ENCODE results near the gene IL12A. TPM values are rescaled to one million over a fixed set of nuclear protein-coding genes. Genes with fewer than 3 reads are reported as not detected.

The IL12A gene
- total and polyA plus RNA-seq, 2 of the 8 experiments (the other 6 are each of a cell fraction or from before 2014, with no cell fraction given) = 0.41 to 0.92 TPM

DNA sequence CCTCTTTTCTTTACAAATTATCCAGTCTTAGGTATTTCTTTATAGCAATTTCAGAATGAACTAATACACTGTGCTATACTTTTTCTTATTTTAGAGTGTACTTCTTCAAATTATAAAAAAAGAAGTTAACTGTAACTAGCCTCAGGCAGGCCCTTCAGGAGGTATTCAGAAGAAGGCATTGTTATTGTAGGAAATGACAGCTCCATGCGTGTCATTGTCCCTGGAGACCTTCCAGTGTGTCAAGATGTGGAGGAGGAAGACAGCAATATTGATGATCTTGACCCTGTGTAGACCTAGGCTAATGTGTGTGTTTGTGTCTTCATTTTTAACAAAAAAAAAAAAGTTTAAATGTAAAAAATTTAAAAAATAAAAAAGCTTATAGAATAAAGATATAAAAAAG, 55.5 kb downstream of the IL12A start:
- Histone ChIP-seq H3K79me1 (ENCODE audit: low read depth, low read length) (no peaks in the 10 kb centered on the region), H3K36me3 (ENCODE audit: control insufficient read depth in 2 of 4, insufficient read depth in 4 of 4, low read length in 3 of 4) (no peaks in the 10 kb centered on the region), H2BK120ac (replicated peaks; ENCODE audit: low read depth, low read length) (no peak overlapping the region), H3K4me2 (ENCODE audit: insufficient read depth in 1 of 2, low read depth in 2 of 2, low read length in 2 of 2) (no peak overlapping the region), H3K9me3 (ENCODE audit: insufficient read depth in 2 of 2, low read depth in 1 of 2, low read length in 1 of 2) (peaks cover 0 to 5% of the 10 kb centered on the region in 2 experiments; a peak in 1 of 4 replicates), H2BK12ac (ENCODE audit: low read depth, low read length) (no peak overlapping the region), H2AK5ac (ENCODE audit: low read depth, low read length) (no peak overlapping the region), H3K56ac (replicated peaks; ENCODE audit: insufficient read length, low read depth, low read length) (no peak overlapping the region), H3K4me1 (replicated peaks in 1 of 4; ENCODE audit: control insufficient read depth in 3 of 4, insufficient read depth in 4 of 4, low read length in 3 of 4) (peaks cover 0 to 4% (median 3%) of the 10 kb centered on the region in 4 experiments; a peak in 2 of 7 replicates), H3K4me3 (ENCODE audit: extremely low read depth in 1 of 4, insufficient read depth in 2 of 4, low read depth in 3 of 4, low read length in 4 of 4) (no peak overlapping the region), H4K8ac (ENCODE audit: extremely low read depth, insufficient read depth, low read length) (no peak overlapping the region), H2BK5ac (ENCODE audit: low read depth, low read length) (no peak overlapping the region), H4K91ac (replicated peaks; ENCODE audit: insufficient read length, low read length) (no peak overlapping the region), H3K14ac (ENCODE audit: insufficient read length) (no peak overlapping the region), H3K79me2 (ENCODE audit: control insufficient read depth in 1 of 2, insufficient read depth in 2 of 2, low read length in 2 of 2) (no peaks in the 10 kb centered on the region), H3K23me2 (ENCODE audit: low read depth, low read length) (peaks cover under 1% of the 10 kb centered on the region; the same call in 1 of the 2 replicates), H2BK20ac (ENCODE audit: low read length) (no peak overlapping the region), H3K9ac (replicated peaks in 1 of 4; ENCODE audit: extremely low read depth in 1 of 4, low read depth in 3 of 4, low read length in 3 of 4) (no peak overlapping the region), H3K4ac (replicated peaks; ENCODE audit: insufficient read length, low read depth, low read length) (no peak overlapping the region), H2AFZ (ENCODE audit: low read length) (no peak overlapping the region), H3K27ac (ENCODE audit: low read depth, low read length) (no peak overlapping the region), H2BK15ac (ENCODE audit: low read length) (no peak overlapping the region), H4K20me1 (replicated peaks in 1 of 2; ENCODE audit: control insufficient read depth in 1 of 2, insufficient read depth in 2 of 2, low read length in 2 of 2) (no peaks in the 10 kb centered on the region), H3K23ac (ENCODE audit: insufficient read length) (no peak overlapping the region), H4K5ac (ENCODE audit: insufficient read length, low read depth, low read length) (no peak overlapping the region), H3K27me3 (replicated peaks in 1 of 4; ENCODE audit: control insufficient read depth in 3 of 4, extremely low read depth in 1 of 4, insufficient read depth in 3 of 4, low read length in 3 of 4) (peaks cover 0 to 4% (median 2%) of the 10 kb centered on the region in 4 experiments; a peak in 5 of 7 replicates), H3K18ac (ENCODE audit: extremely low read depth, low read length) (no peak overlapping the region)
- ChIA-PET CTCF (ENCODE audit: partially characterized antibody) (interaction anchor here (1.3 to 3.7 kb wide), 3 partner anchors 11 to 90 kb away, joined by 3 to 25 read pairs (median 3); no protein-coding TSS in a partner anchor), POLR2A (ENCODE audit: partially characterized antibody) (interaction anchor here (0.6 kb wide), 1 partner anchor 8 kb away, joined by 4 read pairs; no protein-coding TSS in a partner anchor)
- DNase-seq (ENCODE audit: low read depth in 1 of 2, low spot score in 2 of 2) (no peak), FAIRE-seq (no peak)
- WGBS, 2 experiments (ENCODE audit: extremely low coverage in 1 of 2, insufficient coverage in 1 of 2, insufficient read length in 1 of 2, insufficient replicate concordance in 2 of 2, low coverage in 1 of 2, low lambda C conversion rate in 2 of 2, missing lambda C conversion rate in 1 of 2) = 96% methylated on average over 1 of the region's 1 CpG; no CpG with 5 or more reads in 1 of the 2 experiments
- TF ChIP-seq NANOG (IDR thresholded peaks at IDR 0.05; ENCODE audit: insufficient read depth, low read depth, low read length, poor library complexity, severe bottlenecking) (no peak), CTBP2 (IDR thresholded peaks at IDR 0.05; ENCODE audit: borderline replicate concordance, insufficient read depth, insufficient read length, low read length) (no peak), POU5F1 (IDR thresholded peaks at IDR 0.05; ENCODE audit: low read depth, low read length) (no peak), SIN3A (conservative IDR thresholded peaks at IDR 0.05 in 1 of 2, IDR thresholded peaks at IDR 0.05 in 1 of 2; ENCODE audit: low read depth in 1 of 2, low read length in 2 of 2) (no peak), RNF2 (IDR thresholded peaks at IDR 0.05; ENCODE audit: borderline replicate concordance, low read depth, low read length, missing control alignments, poor library complexity, severe bottlenecking) (no peak), BACH1 (IDR thresholded peaks at IDR 0.05; ENCODE audit: low read length) (no peak), GABPA (IDR thresholded peaks at IDR 0.05; ENCODE audit: borderline replicate concordance, insufficient read depth, low read length) (no peak), JUND (IDR thresholded peaks at IDR 0.05; ENCODE audit: low read length) (no peak), CEBPB (IDR thresholded peaks at IDR 0.05; ENCODE audit: low read depth, low read length) (no peak), GTF2F1 (IDR thresholded peaks at IDR 0.05; ENCODE audit: borderline replicate concordance, low read depth, low read length) (no peak)
